AG04450 (cell line): Measurements from ENCODE around the gene CCL26. TPM values are rescaled to one million over a fixed set of nuclear protein-coding genes. Genes with fewer than 3 reads are reported as not detected.

Source experiments
- CTCF ChIA-PET: fragments of 300-600, 350-600 bp; formaldehyde crosslinking; extraction: SDS; loops from one replicate; lab custom pipeline; 2022; ENCODE audit warnings: antibody characterized with exemption, inconsistent platforms; lab: Charles Lee
- POLR2A ChIA-PET: fragments of 350-600 bp; formaldehyde crosslinking; extraction: SDS; loops from one replicate; lab custom pipeline; 2021; ENCODE audit warnings: antibody characterized with exemption, inconsistent platforms; lab: Yijun Ruan, JAX
- DNase-seq: peaks from one replicate; pipeline ENCODE4 v3.0.0-alpha.2; 2011; ENCODE audit warnings: low read depth, low spot score
- H3K27ac ChIP-seq: one replicate; pipeline ENCODE4 v1.5.1; 2012; ENCODE audit warnings: low read depth, low read length, control low read depth
- H3K27me3 ChIP-seq: one replicate; pipeline ENCODE4 v1.6.0; 2012; ENCODE audit warnings: low read length; ENCODE audit not compliant: control insufficient read depth, insufficient read depth
- H3K4me3 ChIP-seq: 2 replicates; pipeline ENCODE4 v1.5.1; 2011; ENCODE audit warnings: mild to moderate bottlenecking, low read depth, low read length, control low read depth
- H3K9me3 ChIP-seq: 2 replicates; pipeline ENCODE4 v1.5.1; 2012; ENCODE audit warnings: low read length; ENCODE audit not compliant: control insufficient read depth, insufficient read depth
- polyA minus RNA-seq: library from RNA; depleted of rRNA, polyadenylated mRNA; stranded (reverse); fragments of >200 nt; gene quantifications from 2 replicates; pipeline ENCODE4 v1.2.3, GENCODE V29; 2011; rRNA and poly(A)+ RNA removed
- polyA plus RNA-seq: library from polyadenylated mRNA; depleted of rRNA; stranded (reverse); fragments of >200 nt; gene quantifications from 2 replicates; pipeline ENCODE4 v1.2.3, GENCODE V29; 2011; rRNA removed
- TF ChIP-seq, protein P1 (sequence below): IDR thresholded peaks from 2 replicates; pipeline ENCODE4 v1.5.1; 2011; ENCODE audit warnings: low read depth, low read length, control low read depth, inconsistent platforms

CCL26 gene, protein sequence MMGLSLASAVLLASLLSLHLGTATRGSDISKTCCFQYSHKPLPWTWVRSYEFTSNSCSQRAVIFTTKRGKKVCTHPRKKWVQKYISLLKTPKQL
- polyA plus RNA-seq (not detected in 2 replicates), polyA minus RNA-seq (not detected in 2 replicates)

DNA sequence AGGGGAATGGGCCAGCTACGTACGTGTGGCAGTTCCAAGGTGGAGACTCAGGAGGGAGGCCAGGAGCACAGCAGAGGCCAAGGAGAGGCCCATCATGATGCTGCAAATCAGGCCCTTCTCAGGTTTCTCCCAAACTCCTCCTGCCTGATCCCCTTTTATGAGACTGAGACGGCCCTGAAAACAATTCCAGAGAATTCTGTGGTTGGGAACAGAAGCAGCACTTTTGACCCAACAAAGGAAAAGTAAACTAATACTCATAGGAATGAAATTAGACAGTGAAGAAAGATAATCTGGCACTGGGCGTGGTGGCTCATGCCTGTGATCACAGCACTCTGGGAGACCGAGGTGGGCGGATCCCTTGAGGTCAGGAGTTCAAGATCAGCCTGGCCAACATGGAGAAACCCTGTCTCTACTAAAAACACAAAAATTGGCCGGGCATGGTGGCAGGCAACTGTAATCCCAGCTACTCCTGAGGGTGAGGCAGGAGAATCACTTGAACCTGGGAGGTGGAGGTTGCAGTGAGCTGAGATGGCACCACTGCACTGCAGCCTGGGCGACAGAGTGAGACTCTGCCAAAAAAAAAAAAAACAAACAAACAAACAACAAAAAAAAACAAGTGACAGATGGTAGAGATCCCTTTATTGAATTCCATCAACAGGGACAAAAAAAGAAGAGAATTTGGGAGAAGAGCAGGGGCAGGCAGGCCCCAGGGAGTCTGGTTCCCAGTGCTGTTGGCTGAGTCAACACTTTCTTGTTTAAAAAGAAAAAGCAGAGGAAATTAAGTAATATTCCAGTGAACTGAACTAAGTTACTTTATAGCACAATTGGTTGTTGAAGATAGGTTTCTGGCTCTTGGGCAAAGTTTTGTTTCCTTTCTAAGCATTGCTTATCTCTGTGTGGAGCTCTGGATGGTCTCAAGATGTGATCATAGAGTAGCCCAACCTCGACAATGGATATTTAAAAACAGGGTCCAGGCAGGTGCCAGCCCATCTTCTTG, at the start of gene CCL26:
CCL26 (minus strand) TSS at position 131 of the 997 bp plus-strand sequence; CDS start at position 96, 35 bp downstream.
- ChIA-PET POLR2A (no interaction called here), CTCF (interaction anchor here (1.4 to 2.2 kb wide), 2 partner anchors 10 to 248 kb away, joined by 6 to 15 read pairs; no protein-coding TSS in a partner anchor)
- DNase-seq = peak; percentile 33
- Histone ChIP-seq H3K9me3 (no peaks in the 10 kb centered on the region), H3K27ac (peak within 1 kb of the TSS; percentile 47), H3K27me3 (no peaks in the 10 kb centered on the region), H3K4me3 (no peak within 1 kb of the TSS)
- TF ChIP-seq, protein P1, sequence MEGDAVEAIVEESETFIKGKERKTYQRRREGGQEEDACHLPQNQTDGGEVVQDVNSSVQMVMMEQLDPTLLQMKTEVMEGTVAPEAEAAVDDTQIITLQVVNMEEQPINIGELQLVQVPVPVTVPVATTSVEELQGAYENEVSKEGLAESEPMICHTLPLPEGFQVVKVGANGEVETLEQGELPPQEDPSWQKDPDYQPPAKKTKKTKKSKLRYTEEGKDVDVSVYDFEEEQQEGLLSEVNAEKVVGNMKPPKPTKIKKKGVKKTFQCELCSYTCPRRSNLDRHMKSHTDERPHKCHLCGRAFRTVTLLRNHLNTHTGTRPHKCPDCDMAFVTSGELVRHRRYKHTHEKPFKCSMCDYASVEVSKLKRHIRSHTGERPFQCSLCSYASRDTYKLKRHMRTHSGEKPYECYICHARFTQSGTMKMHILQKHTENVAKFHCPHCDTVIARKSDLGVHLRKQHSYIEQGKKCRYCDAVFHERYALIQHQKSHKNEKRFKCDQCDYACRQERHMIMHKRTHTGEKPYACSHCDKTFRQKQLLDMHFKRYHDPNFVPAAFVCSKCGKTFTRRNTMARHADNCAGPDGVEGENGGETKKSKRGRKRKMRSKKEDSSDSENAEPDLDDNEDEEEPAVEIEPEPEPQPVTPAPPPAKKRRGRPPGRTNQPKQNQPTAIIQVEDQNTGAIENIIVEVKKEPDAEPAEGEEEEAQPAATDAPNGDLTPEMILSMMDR = no peak

DNA sequence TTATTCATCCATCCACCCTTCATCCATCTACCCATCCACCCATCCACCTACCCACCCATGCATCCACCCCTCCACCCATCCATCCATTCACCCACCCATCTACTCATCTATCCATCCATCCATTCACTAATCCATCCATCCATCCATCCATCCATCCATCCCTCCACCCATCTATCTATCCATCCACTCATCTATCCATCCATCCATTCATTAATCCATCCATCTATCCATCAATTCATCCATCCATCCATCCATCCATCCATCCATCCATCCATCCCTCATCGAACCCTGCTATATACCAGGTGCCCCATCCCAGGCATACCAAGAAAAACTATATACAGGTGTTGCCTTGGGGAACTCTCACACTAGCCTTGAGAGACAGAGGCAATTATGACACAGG, 48.7 kb upstream of the CCL26 start:
- ChIA-PET POLR2A (no interaction called here), CTCF (no interaction called here)
- Histone ChIP-seq H3K27ac (no peak overlapping the region), H3K27me3 (peaks cover 7% of the 10 kb centered on the region), H3K9me3 (no peaks in the 10 kb centered on the region), H3K4me3 (no peak overlapping the region)
- TF ChIP-seq, protein P1 = no peak
- no peak for DNase-seq

DNA sequence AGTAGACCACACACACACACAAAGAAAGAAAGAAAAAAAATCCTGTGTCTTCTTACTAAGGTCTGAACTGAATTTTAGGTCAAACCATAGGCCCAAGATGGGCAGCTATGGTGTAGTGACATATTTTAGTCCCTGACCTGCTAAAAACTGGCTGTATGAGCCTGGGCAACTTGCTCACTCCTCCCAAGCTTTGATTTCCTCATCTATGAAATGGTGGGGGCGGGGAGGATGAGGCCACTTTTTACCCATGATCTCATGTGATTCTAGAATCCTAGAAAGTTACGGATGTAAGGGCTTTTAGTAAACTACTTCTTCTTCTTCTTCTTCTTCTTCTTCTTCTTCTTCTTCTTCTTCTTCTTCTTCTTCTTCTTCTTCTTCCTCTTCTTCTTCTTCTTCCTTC, 47.7 kb upstream of the CCL26 start:
- TF ChIP-seq, protein P1 = no peak
- ChIA-PET POLR2A (interaction anchor here (0.6 kb wide), 2 partner anchors 11 to 21 kb away, joined by 3 to 5 read pairs; no protein-coding TSS in a partner anchor), CTCF (no interaction called here)

DNA sequence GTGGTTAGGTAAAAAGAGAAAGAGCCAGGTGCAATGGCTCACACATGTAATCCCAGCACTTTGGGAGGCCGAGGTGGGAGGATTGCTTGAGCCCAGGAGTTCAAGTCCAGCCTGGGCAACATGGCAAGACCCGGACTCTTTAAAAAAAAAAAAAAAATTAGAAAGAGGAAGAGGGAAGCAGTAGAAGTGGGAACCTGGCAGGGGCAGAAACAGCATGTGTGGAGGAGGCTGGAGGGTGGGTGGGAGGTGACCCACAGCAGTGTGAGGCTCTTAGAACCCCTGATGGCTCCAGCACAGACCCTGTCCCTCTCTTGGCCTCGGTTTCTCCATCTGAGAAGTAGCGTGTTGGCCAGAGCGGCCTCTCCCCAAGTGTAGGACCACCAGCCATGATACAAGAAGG, 46.5 kb upstream of the CCL26 start:
- Histone ChIP-seq H3K9me3 (no peaks in the 10 kb centered on the region), H3K27me3 (peaks cover 10% of the 10 kb centered on the region), H3K27ac (no peak overlapping the region), H3K4me3 (no peak overlapping the region)
- CTCF ChIA-PET = no interaction called here
- no peak for DNase-seq
- TF ChIP-seq, protein P1 = no peak
- POLR2A ChIA-PET = no interaction called here

More for the DNA sequence above, 47.7 kb upstream of the CCL26 start:
- Histone ChIP-seq H3K27ac (no peak overlapping the region), H3K4me3 (no peak overlapping the region), H3K9me3 (no peaks in the 10 kb centered on the region), H3K27me3 (peaks cover 10% of the 10 kb centered on the region)
- DNase-seq = no peak
